GM23338 (cell line): ENCODE data around the gene RIMS1. TPM values are rescaled to one million over a fixed set of nuclear protein-coding genes. Genes with fewer than 3 reads are reported as not detected.

Experiments used
- ATAC-seq: fragments of 200-7000 bp; cut with Tn5 transposase; 3 replicates; pipeline ENCODE4 v1.9.1; 2020
- DNase-seq: peaks from one replicate; pipeline ENCODE4 v3.0.0-alpha.2; 2015; ENCODE audit warnings: low spot score
- H2AFZ ChIP-seq: fragments of 200-600 bp; sonication (generic); 2 replicates; pipeline ENCODE4 v1.8.0; 2016; ENCODE audit warnings: antibody characterized with exemption, mild to moderate bottlenecking, moderate library complexity
- H3F3A ChIP-seq: fragments of 200-600 bp; sonication (generic); replicated peaks from 2 replicates; pipeline ENCODE4 v1.8.0; 2017; ENCODE audit warnings: antibody characterized with exemption, mixed run types, low read depth
- H3K27ac ChIP-seq: fragments of 200-600 bp; sonication (generic); 2 replicates; pipeline ENCODE4 v1.6.1; 2016; ENCODE audit warnings: low read depth
- H3K27me3 ChIP-seq: fragments of 200-600 bp; sonication (generic); 2 replicates; pipeline ENCODE4 v1.8.0; 2016; ENCODE audit warnings: mild to moderate bottlenecking, mixed run types, moderate library complexity; ENCODE audit not compliant: insufficient read depth
- H3K36me3 ChIP-seq: fragments of 200-600 bp; sonication (generic); 2 replicates; pipeline ENCODE4 v1.8.0; 2016; ENCODE audit warnings: mild to moderate bottlenecking; ENCODE audit not compliant: insufficient read depth
- H3K4me1 ChIP-seq: fragments of 200-600 bp; sonication (generic); 2 replicates; pipeline ENCODE4 v1.8.0; 2016; ENCODE audit warnings: mild to moderate bottlenecking, moderate library complexity; ENCODE audit not compliant: insufficient read depth
- H3K4me2 ChIP-seq: fragments of 200-600 bp; sonication (generic); 2 replicates; pipeline ENCODE4 v1.7.1; 2017; ENCODE audit warnings: mixed run types
- H3K4me3 ChIP-seq: fragments of 200-600 bp; sonication (generic); 2 replicates; pipeline ENCODE4 v1.6.1; 2016; ENCODE audit warnings: mixed run types
- H3K79me2 ChIP-seq: fragments of 200-600 bp; sonication (generic); replicated peaks from 2 replicates; pipeline ENCODE4 v1.8.0; 2017; ENCODE audit warnings: mild to moderate bottlenecking; ENCODE audit not compliant: insufficient read depth
- H3K9me2 ChIP-seq: fragments of 200-600 bp; sonication (generic); 2 replicates; pipeline ENCODE4 v1.8.0; 2017; ENCODE audit not compliant: insufficient read depth
- H4K20me1 ChIP-seq: fragments of 200-600 bp; sonication (generic); replicated peaks from 2 replicates; pipeline ENCODE4 v1.8.0; 2017; ENCODE audit warnings: mild to moderate bottlenecking; ENCODE audit not compliant: insufficient read depth
- H3K27ac Mint-ChIP-seq: 2 replicates; pipeline ENCODE4 v1.8.0; 2020; ENCODE audit warnings: inconsistent platforms, mild to moderate bottlenecking, moderate library complexity, mixed read lengths
- H3K27me3 Mint-ChIP-seq: 3 replicates; pipeline ENCODE4 v1.8.0; 2022; ENCODE audit warnings: low read depth, mild to moderate bottlenecking, moderate library complexity, mixed read lengths, inconsistent platforms; ENCODE audit not compliant: insufficient read depth, poor library complexity
- H3K36me3 Mint-ChIP-seq: 3 replicates; pipeline ENCODE4 v1.8.0; 2021; ENCODE audit warnings: low read depth, mild to moderate bottlenecking, inconsistent platforms, moderate library complexity, mixed read lengths
- H3K4me1 Mint-ChIP-seq: 3 replicates; pipeline ENCODE4 v1.8.0; 2020; ENCODE audit warnings: mild to moderate bottlenecking, inconsistent platforms, mixed read lengths
- H3K4me3 Mint-ChIP-seq: 3 replicates; pipeline ENCODE4 v1.8.0; 2021; ENCODE audit warnings: moderate library complexity, mild to moderate bottlenecking, inconsistent platforms, mixed read lengths
- H3K9me3 Mint-ChIP-seq: 3 replicates; pipeline ENCODE4 v1.8.0; 2020; ENCODE audit warnings: moderate library complexity, mild to moderate bottlenecking, inconsistent platforms, mixed read lengths
- CREB1 ChIP-seq: fragments of 250-450 bp; sonication (Bioruptor Pico); IDR thresholded peaks from 2 replicates; pipeline ENCODE4 v1.5.0; 2020; ENCODE audit warnings: low read depth, mild to moderate bottlenecking, moderate library complexity
- CTCF ChIP-seq, 2 experiments: fragments of 200-600 bp in 1 of 2; sonication (generic) in 1 of 2; conservative IDR thresholded peaks; 2 replicates each; pipeline versions ENCODE4 v1.5.1 to v1.6.1; 2016 to 2017; ENCODE audit warnings: antibody characterized with exemption in 2 of 2, low read depth in 2 of 2, mild to moderate bottlenecking in 2 of 2, moderate library complexity in 1 of 2
- ETS1 ChIP-seq: IDR thresholded peaks from 2 replicates; pipeline ENCODE4 v1.6.1; 2016; ENCODE audit warnings: antibody characterized with exemption
- EZH2 ChIP-seq: fragments of 200-600 bp; sonication (generic); IDR thresholded peaks from one replicate; pipeline ENCODE4 v1.8.0; 2017; ENCODE audit warnings: antibody characterized with exemption, mild to moderate bottlenecking, low read depth; ENCODE audit not compliant: unreplicated experiment
- EZH2phosphoT487 ChIP-seq: fragments of 200-600 bp; sonication (generic); IDR thresholded peaks from one replicate; pipeline ENCODE4 v1.8.1; 2018; ENCODE audit warnings: antibody characterized with exemption; ENCODE audit not compliant: unreplicated experiment
- JUNB ChIP-seq: IDR thresholded peaks from one replicate; pipeline ENCODE4 v1.6.1; 2016; ENCODE audit warnings: antibody characterized with exemption; ENCODE audit not compliant: unreplicated experiment
- NANOG ChIP-seq: IDR thresholded peaks from 2 replicates; pipeline ENCODE4 v1.6.1; 2016; ENCODE audit warnings: antibody characterized with exemption, borderline replicate concordance
- POLR2AphosphoS5 ChIP-seq: IDR thresholded peaks from 2 replicates; pipeline ENCODE4 v1.6.1; 2016; ENCODE audit warnings: antibody characterized with exemption, low read depth
- REST ChIP-seq: IDR thresholded peaks from one replicate; pipeline ENCODE4 v1.6.1; 2018; ENCODE audit warnings: antibody characterized with exemption; ENCODE audit not compliant: unreplicated experiment
- STAT1 ChIP-seq: IDR thresholded peaks from one replicate; pipeline ENCODE4 v1.6.1; 2016; ENCODE audit warnings: antibody characterized with exemption; ENCODE audit not compliant: unreplicated experiment
- ZNF114 ChIP-seq: fragments of 250-450 bp; sonication (Bioruptor Pico); IDR thresholded peaks from 2 replicates; pipeline ENCODE4 v1.5.0; 2020; ENCODE audit warnings: mild to moderate bottlenecking, moderate library complexity
- ZNF331 ChIP-seq: fragments of 250-450 bp; sonication (Bioruptor Pico); IDR thresholded peaks from 2 replicates; pipeline ENCODE4 v1.5.0; 2020; ENCODE audit warnings: low read depth, mild to moderate bottlenecking, moderate library complexity
- ZNF462 ChIP-seq: fragments of 250-450 bp; sonication (Bioruptor Pico); IDR thresholded peaks from 2 replicates; pipeline ENCODE4 v1.5.0; 2020; ENCODE audit warnings: mild to moderate bottlenecking, moderate library complexity
- polyA plus RNA-seq: library from polyadenylated mRNA; unstranded; fragments of >200 nt; fragmentation: Nextera tagmentation; extraction: Ambion mirVana; gene quantifications from 2 replicates; pipeline ENCODE4 v1.2.1, GENCODE V29; 2016
- total RNA-seq: library from RNA; depleted of rRNA; stranded (reverse); fragments of >200 nt; shearing (Covaris generic); gene quantifications from 2 replicates; pipeline ENCODE4 v1.2.3, GENCODE V29; 2014

The RIMS1 gene
- total and polyA plus RNA-seq, 2 experiments from 2014 or later, result 0.89 to 4.0 TPM

- Mint-ChIP-seq H3K4me3 (no peak overlapping the region), H3K27ac (no peak overlapping the region), H3K9me3 (no peaks in the 10 kb centered on the region), H3K36me3 (no peaks in the 10 kb centered on the region), H3K27me3 (no peaks in the 10 kb centered on the region), H3K4me1 (no peaks in the 10 kb centered on the region)
- H3K4me3 ChIP-seq, result no peak overlapping the region
- no peak for DNase-seq
- no peaks in the 10 kb centered on the region for H3K4me1 ChIP-seq
- no peaks in the 10 kb centered on the region for H4K20me1 ChIP-seq
- H3K4me2 ChIP-seq, result no peak overlapping the region
- no peak for ATAC-seq
- H3K27me3 ChIP-seq, result no peaks in the 10 kb centered on the region
- H3F3A ChIP-seq, result no peaks in the 10 kb centered on the region
- no peak overlapping the region for H3K27ac ChIP-seq
- no peaks in the 10 kb centered on the region for H3K79me2 ChIP-seq
- H3K9me2 ChIP-seq, result 0 out of 2 replicates have a peak, but pooled peaks cover 7% of the 10 kb centered on the region
- TF ChIP-seq JUNB (no peak), REST (no peak), ZNF114 (CRISPR knock-in tag) (no peak), NANOG (no peak), EZH2 (no peak), ZNF331 (CRISPR knock-in tag) (no peak), ZNF462 (no peak), ETS1 (no peak), CTCF (conservative IDR thresholded peaks at IDR 0.05; ENCODE audit: low read depth in 2 of 2) (no peak), STAT1 (no peak), POLR2AphosphoS5 (no peak), CREB1 (CRISPR knock-in tag) (no peak), EZH2phosphoT487 (no peak)
- no peaks in the 10 kb centered on the region for H3K36me3 ChIP-seq
- H2AFZ ChIP-seq, result peak overlapping the region; percentile 74; the same call in 1 of the 2 replicates
Observed at GRCh38 chr6:72406517-72406916, 520.2 kb downstream of the RIMS1 start.
